IPS DF 6.9 (cell line): ENCODE measurements around the gene ZGRF1.
"Not testable (repeated sequence)": the region's sequence is repeated elsewhere in the genome, so short reads cannot be mapped to it uniquely, and the experiment has no call there.

ENCODE experiments used
- DNase-seq: peaks from one replicate; pipeline ENCODE4 v3.0.0-alpha.2; 2013; ENCODE audit warnings: low read depth, low spot score
- H3K27ac ChIP-seq: one replicate; pipeline ENCODE4 v1.5.1; 2013; ENCODE audit warnings: low read length, control low read depth
- H3K27me3 ChIP-seq: 2 replicates; pipeline ENCODE4 v1.6.1; 2013; ENCODE audit warnings: mild to moderate bottlenecking, low read length; ENCODE audit not compliant: control insufficient read depth, insufficient read depth
- H3K36me3 ChIP-seq: 2 replicates; pipeline ENCODE4 v1.6.1; 2013; ENCODE audit warnings: low read length; ENCODE audit not compliant: control insufficient read depth, insufficient read depth
- H3K4me1 ChIP-seq: 2 replicates; pipeline ENCODE4 v1.6.1; 2013; ENCODE audit warnings: low read length; ENCODE audit not compliant: control insufficient read depth, insufficient read depth
- H3K4me3 ChIP-seq: 2 replicates; pipeline ENCODE4 v1.5.1; 2013; ENCODE audit warnings: mild to moderate bottlenecking, low read length
- H3K9me3 ChIP-seq: 2 replicates; pipeline ENCODE4 v1.6.1; 2013; ENCODE audit warnings: low read length, inconsistent platforms; ENCODE audit not compliant: control insufficient read depth, insufficient read depth
- WGBS: extraction: QIAGEN DNeasy Blood & Tissue Kit; methylation state at CpG from one replicate; pipeline ENCODE4 v1.1.7; 2013; ENCODE audit warnings: mixed read lengths, missing lambda C conversion rate; ENCODE audit not compliant: insufficient read length, insufficient coverage; 5-methylcytosine and 5-hydroxymethylcytosine counted together

ZGRF1 gene, protein sequence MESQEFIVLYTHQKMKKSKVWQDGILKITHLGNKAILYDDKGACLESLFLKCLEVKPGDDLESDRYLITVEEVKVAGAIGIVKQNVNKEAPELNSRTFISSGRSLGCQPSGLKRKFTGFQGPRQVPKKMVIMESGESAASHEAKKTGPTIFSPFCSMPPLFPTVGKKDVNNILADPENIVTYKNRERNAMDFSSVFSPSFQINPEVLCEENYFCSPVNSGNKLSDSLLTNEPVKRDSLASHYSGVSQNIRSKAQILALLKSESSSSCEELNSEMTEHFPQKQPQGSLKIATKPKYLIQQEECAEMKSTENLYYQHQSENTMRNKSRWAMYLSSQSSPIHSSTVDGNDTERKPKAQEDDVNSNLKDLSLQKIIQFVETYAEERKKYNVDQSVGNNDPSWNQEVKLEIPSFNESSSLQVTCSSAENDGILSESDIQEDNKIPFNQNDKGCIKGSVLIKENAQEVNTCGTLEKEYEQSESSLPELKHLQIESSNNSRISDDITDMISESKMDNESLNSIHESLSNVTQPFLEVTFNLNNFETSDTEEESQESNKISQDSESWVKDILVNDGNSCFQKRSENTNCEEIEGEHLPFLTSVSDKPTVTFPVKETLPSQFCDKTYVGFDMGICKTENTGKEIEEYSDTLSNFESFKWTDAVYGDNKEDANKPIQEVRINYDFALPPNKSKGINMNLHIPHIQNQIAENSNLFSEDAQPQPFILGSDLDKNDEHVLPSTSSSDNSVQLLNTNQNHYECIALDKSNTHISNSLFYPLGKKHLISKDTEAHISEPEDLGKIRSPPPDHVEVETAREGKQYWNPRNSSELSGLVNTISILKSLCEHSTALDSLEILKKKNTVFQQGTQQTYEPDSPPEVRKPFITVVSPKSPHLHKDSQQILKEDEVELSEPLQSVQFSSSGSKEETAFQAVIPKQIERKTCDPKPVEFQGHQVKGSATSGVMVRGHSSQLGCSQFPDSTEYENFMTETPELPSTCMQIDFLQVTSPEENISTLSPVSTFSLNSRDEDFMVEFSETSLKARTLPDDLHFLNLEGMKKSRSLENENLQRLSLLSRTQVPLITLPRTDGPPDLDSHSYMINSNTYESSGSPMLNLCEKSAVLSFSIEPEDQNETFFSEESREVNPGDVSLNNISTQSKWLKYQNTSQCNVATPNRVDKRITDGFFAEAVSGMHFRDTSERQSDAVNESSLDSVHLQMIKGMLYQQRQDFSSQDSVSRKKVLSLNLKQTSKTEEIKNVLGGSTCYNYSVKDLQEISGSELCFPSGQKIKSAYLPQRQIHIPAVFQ (N-terminal part only)

GRCh38 chr4:112636688-112637551 lies at the start of gene ZGRF1, which contains the start of gene LARP7:
Gene ZGRF1 (minus strand): TSS chr4:112636909. CDS start chr4:112633176, 3,733 bp downstream.
Gene LARP7 (plus strand): TSS chr4:112637143. CDS start chr4:112644670, 7,527 bp downstream.
- H3K4me1 ChIP-seq, result no peaks in the 10 kb centered on the region
- H3K36me3 ChIP-seq, result no peaks in the 10 kb centered on the region; the same call in 1 of the 2 replicates
- peak within 1 kb of the TSS; percentile 79; the same call in 1 of the 2 replicates for H3K4me3 ChIP-seq
- no peak within 1 kb of the TSS for H3K27ac ChIP-seq
- DNase-seq, result peak; percentile 99
- no peaks in the 10 kb centered on the region for H3K27me3 ChIP-seq
- no peaks in the 10 kb centered on the region for H3K9me3 ChIP-seq
- no CpG with 5 or more reads among the region's 66 CpGs for WGBS

DNA sequence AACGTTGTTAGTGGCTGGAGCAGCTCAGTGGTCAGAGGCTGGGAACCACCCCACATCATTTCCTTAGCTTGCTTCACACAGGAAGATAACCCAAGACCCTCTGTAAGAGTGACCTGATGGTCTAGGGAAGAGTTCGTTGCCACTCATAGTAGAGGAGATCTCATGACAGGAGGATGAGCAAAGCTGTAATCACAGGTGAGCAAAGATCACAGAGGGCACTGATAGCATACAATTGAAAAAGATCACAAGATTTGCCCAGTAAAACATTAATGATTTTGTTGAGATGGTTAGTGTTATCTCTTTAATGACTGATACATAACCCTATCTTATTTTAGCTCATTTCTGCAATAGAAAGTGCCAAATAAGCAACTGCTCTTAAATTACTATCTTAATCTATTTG lies 44.3 kb upstream of the ZGRF1 start:
- no peaks in the 10 kb centered on the region for H3K36me3 ChIP-seq
- no peaks in the 10 kb centered on the region; the same call in 1 of the 2 replicates for H3K4me1 ChIP-seq
- H3K9me3 ChIP-seq, result no peaks in the 10 kb centered on the region
- H3K27me3 ChIP-seq, result no peaks in the 10 kb centered on the region
- DNase-seq, result no peak
- H3K27ac ChIP-seq, result no peak overlapping the region
- no peak overlapping the region for H3K4me3 ChIP-seq
- no CpG with 5 or more reads among the region's 2 CpGs for WGBS

GRCh38 chr4:112677519-112678091 lies 40.9 kb upstream of the ZGRF1 start:
- no peaks in the 10 kb centered on the region; the same call in 1 of the 2 replicates for H3K4me1 ChIP-seq
- H3K27me3 ChIP-seq, result no peaks in the 10 kb centered on the region
- no peaks in the 10 kb centered on the region for H3K36me3 ChIP-seq
- H3K4me3 ChIP-seq, result no peak overlapping the region
- H3K27ac ChIP-seq, result no peak overlapping the region
- no peak for DNase-seq
- H3K9me3 ChIP-seq, result no peaks in the 10 kb centered on the region
- WGBS, result no CpG with 5 or more reads among the region's 2 CpGs

DNA sequence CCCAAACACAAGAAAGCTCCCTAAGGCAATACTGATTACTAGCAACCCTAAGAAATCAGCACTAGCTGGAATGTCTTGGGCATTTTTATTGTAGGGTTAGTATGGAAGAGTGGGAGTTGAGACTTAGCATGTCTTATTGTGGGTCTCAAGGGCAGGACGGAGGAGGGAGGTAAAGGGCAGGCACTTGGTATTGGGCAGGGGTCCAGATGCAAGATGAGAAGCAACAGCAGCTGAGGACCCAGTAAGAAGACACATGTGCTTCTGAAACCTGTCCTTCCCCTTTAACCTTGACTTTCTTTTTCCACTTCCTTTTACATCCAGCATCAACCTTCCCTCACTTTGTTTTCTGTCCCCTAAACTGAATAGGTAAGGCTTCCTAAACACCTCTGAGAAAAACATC lies 37.7 kb upstream of the ZGRF1 start:
- H3K4me3 ChIP-seq, result no peak overlapping the region
- H3K27me3 ChIP-seq, result no peaks in the 10 kb centered on the region
- H3K4me1 ChIP-seq, result no peaks in the 10 kb centered on the region; the same call in 1 of the 2 replicates
- H3K36me3 ChIP-seq, result no peaks in the 10 kb centered on the region
- WGBS, result no CpG with 5 or more reads among the region's 1 CpG
- no peaks in the 10 kb centered on the region for H3K9me3 ChIP-seq
- H3K27ac ChIP-seq, result no peak overlapping the region
- DNase-seq, result no peak

DNA sequence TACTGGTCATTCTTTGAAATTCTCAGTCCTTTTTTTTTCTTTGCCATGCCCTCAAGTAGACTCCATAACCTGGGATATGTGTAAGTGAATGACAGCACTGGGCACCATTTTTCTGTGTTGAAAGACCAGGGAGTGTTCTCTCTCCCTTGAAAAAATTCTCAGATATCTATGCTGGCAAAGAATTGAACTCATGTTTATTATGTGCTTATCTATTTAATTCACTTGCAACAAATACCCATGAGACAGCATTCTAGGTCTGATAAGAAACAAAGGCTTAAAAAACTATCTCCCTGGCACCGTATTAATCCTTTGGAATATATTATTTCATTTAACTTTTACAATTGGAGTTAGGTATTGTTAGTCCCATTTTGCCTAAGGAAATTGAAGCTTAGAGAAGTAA lies 37.0 kb upstream of the ZGRF1 start:
- H3K27ac ChIP-seq, result no peak overlapping the region
- DNase-seq, result no peak
- H3K4me3 ChIP-seq, result no peak overlapping the region
- H3K4me1 ChIP-seq, result no peaks in the 10 kb centered on the region; the same call in 1 of the 2 replicates
- no CpG with 5 or more reads among the region's 1 CpG for WGBS
- H3K27me3 ChIP-seq, result no peaks in the 10 kb centered on the region
- H3K36me3 ChIP-seq, result no peaks in the 10 kb centered on the region
- no peaks in the 10 kb centered on the region for H3K9me3 ChIP-seq

DNA sequence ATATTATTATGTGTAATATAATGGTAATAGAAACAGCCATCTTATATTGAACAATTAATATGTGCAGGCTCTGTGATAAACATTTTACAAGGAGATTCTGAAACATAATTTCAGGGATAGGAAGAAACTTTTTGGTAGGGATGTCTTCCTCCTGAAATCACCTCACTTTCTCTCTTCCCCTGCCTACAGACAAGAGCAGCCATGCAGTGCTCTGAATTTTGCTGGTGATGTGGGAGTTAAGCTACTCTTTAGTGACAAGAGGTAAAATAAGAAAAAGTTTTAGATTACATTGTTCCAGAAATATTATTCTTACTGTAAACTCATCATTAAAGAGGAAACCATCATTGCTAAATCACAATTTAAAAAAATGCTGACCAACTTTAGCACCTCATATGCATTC lies 36.4 kb upstream of the ZGRF1 start:
- H3K27ac ChIP-seq, result no peak overlapping the region
- H3K36me3 ChIP-seq, result no peaks in the 10 kb centered on the region
- no peaks in the 10 kb centered on the region; the same call in 1 of the 2 replicates for H3K4me1 ChIP-seq
- no peak overlapping the region for H3K4me3 ChIP-seq
- DNase-seq, result no peak
- H3K27me3 ChIP-seq, result no peaks in the 10 kb centered on the region
- no peaks in the 10 kb centered on the region for H3K9me3 ChIP-seq

- no peaks in the 10 kb centered on the region for H3K4me1 ChIP-seq
- H3K9me3 ChIP-seq, result no peaks in the 10 kb centered on the region
- H3K27ac ChIP-seq, result no peak overlapping the region
- DNase-seq, result no peak
- no peak overlapping the region for H3K4me3 ChIP-seq
- H3K36me3 ChIP-seq, result no peaks in the 10 kb centered on the region
- no peaks in the 10 kb centered on the region for H3K27me3 ChIP-seq
- WGBS, result no CpG with 5 or more reads among the region's 3 CpGs
Observed at GRCh38 chr4:112668131-112668530, 31.4 kb upstream of the ZGRF1 start.

DNA sequence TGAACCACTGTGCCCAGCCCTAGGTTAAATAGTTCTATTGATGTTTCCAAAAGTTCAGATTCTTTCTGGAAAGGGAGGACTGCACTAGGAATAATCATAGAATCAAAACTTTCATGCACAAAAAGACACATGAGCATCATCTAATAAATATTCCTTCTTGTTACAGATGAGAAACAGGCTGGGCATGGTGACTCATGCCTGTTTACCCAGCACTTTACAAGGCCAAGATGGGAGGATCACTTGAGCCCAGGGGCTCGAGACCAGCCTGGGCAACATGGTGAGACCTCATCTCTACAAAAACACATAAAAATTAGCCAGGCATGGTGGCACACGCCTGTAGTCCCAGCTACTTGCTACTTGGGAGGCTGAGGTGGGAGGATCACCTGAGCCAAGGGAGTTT lies 27.9 kb upstream of the ZGRF1 start:
- no peak for DNase-seq
- Histone ChIP-seq H3K9me3 (no peaks in the 10 kb centered on the region), H3K4me3 (no peak overlapping the region), H3K27me3 (no peaks in the 10 kb centered on the region), H3K4me1 (no peaks in the 10 kb centered on the region), H3K36me3 (no peaks in the 10 kb centered on the region), H3K27ac (no peak overlapping the region)
- no CpG with 5 or more reads among the region's 2 CpGs for WGBS

DNA sequence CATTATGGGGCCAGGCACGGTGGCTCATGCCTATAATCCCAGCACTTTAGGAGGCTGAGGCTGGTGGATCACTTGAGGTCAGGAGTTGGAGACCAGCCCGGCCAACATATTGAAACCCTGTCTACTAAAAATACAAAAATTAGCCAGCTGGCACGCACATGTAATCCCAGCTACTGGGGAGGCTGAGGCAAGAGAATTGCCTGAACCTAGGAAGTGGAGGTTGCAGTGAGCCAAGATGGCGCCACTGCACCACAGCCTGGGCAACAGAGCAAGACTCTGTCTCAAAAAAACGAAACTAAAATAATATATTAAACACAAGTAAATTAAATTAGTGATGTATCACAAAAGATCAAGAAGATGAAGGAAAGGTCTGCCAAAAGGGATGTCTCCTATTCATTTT lies 19.4 kb upstream of the ZGRF1 start:
- H3K27me3 ChIP-seq, H3K36me3 ChIP-seq, DNase-seq, H3K4me1 ChIP-seq, H3K4me3 ChIP-seq, H3K9me3 ChIP-seq, H3K27ac ChIP-seq: not testable (repeated sequence)
- no CpG with 5 or more reads among the region's 5 CpGs for WGBS
